NCI-H1930 (cell line): Measurements from ENCODE around the gene TDRD7.

ENCODE experiments used
- DNase-seq, 2 experiments: peaks; one replicate each; lab custom pipeline; 2025; lab: John Stamatoyannopoulos, UW

The TDRD7 gene

GRCh38 chr9:97505845-97506244 is 93.9 kb downstream of the TDRD7 start:
- no peak for DNase-seq

DNA sequence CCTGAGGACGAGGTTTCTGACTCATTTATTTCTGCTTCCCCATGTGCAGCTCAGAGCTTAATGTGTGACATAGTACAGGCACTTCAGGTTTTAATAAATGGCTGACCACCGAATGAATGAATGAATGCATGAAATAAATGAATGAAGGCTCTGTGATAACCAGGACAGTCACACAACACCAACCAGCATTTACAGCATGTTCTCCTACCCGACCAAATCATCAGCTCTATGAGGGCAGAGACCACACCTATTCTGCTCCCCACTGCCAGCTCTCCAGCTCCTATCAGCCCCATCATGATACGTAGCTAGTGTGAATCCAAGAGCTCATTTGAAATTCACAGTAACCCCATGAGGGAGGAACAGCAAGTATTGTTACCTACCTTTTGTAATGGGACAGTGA is 94.4 kb downstream of the TDRD7 start:
- no peak for DNase-seq

- DNase-seq: no peak
Observed at GRCh38 chr9:97506787-97507186, 94.9 kb downstream of the TDRD7 start.

DNA sequence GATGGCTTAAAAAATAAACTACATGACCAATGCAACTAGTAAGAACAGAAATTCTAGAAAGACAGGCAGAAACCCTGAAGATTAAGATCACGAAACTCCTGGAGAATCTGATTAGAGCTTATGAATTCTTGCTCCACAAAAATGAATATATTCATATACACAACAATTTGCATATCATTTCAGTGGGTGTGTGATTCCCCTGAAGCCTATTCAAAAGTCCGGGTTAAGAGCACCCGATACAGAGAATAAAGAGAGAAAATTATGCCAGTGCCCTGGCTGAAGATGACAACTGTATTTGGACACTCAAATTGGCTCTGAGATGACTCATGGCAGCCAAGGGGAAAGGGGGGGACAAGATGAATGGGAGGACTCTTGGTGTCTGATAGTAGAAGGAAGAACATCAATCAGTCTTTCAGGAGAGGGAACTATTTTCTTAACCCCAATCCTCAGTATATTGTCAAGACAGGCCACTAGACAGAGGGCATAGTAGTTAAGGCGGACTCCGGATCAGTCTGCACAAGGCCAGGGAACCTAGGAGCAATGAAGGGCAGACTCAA is 95.6 kb downstream of the TDRD7 start:
- DNase-seq: no peak

GRCh38 chr9:97508852-97509251 is 97.0 kb downstream of the TDRD7 start:
- DNase-seq: no peak

DNA sequence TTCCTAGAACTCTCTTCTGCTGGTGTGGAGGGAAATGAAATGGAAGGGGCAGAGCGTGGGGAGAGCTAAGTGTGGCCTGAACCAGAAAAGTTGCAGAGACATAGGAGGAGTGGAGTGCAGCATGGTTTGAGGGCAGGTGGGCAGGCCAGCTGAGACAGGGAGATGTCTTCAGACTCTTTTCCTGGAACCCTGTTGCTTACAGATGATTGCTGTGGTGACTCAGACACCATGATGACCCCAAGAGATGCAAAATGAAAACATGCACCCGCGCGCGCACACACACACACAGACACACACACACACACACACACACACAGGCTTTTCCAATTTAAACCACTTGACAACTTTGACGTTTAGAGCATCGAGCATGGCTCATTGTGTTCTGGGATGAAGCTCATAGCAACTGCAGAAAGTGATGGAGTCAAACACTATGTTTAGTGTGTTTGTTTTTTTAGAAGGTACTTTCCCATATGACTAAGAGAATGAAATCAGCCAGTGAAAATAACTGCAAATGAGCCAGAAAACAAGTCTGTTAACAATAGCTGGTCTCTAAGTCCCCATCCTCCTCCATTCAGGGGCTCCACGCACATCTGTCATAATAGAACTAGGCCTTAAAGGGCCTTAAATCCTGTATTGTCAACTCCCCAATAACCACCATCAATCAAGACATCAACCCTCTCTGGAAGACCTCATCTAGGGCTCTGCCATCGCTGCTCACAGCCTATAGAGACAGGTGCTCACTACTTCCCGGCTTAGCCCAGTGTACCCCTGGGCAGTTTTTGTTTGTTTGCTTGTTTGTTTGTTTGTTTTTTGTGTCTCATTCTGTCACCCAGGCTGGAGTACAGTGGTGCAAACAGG is 99.1 kb downstream of the TDRD7 start:
- no peak for DNase-seq

- no peak for DNase-seq
Observed at GRCh38 chr9:97511655-97512427, 99.9 kb downstream of the TDRD7 start.

GRCh38 chr9:97512966-97513560 is 101.2 kb downstream of the TDRD7 start:
- no peak for DNase-seq

DNA sequence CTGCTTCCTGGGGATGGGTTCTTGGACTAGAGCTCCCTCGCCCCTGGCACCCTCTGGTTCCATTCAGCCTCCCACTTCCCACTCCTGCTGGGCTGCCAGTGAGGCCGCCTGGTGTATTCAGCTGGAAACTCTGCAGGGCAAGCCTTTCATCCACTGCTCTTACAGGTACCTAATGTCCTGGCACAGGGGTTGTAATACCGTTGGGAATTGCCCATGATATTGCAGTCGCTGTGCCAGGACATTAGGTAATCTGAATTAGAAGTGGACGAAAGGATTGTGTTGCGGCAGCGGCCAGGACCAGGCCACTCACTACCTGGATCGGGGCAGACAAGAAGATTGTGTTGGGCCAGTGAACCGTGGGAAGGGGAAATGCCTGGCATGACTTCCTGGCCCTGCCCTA is 102.6 kb downstream of the TDRD7 start:
- DNase-seq: no peak

GRCh38 chr9:97515662-97516061 is 103.8 kb downstream of the TDRD7 start:
- no peak for DNase-seq

- no peak for DNase-seq
Observed at GRCh38 chr9:97516111-97516510, 104.2 kb downstream of the TDRD7 start.

DNA sequence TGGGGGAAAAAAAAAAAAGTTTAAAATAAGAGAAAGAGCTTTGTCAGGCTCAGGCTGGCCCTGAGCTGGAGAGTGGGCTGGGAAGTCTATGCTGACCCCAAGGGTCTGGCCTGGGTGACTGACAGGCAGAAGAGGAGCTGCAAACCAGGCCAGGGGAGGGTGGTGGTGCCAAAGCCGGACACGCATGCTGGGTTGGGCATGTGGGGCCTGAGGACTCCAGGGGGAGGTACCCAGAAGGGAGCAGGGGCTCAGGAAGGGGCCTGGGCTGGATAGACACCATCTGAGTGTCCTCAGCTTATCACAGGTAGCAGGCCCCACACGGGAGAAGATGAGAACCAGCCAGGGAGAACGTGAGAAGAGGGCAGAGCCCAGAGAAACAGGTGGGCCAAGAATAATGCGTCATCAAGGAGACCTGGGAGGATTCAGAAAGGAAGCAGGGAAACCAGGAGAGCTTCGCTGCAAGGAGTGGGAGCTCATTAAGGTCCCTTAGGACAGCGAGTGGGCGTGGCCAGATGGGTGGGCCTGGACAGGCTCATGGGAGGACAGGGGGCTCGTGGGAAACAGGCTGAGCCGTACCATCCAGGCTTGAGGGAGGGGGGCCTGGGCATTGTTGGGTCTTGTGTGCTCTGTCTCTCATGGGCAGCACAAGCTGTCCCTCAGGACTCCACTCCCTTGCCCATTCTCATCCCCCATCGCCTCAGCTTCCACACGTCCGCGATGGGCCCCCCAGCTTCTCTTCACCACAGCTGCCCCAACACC is 105.6 kb downstream of the TDRD7 start:
- no peak for DNase-seq

- DNase-seq: no peak
Observed at GRCh38 chr9:97518166-97518908, 106.4 kb downstream of the TDRD7 start.

DNA sequence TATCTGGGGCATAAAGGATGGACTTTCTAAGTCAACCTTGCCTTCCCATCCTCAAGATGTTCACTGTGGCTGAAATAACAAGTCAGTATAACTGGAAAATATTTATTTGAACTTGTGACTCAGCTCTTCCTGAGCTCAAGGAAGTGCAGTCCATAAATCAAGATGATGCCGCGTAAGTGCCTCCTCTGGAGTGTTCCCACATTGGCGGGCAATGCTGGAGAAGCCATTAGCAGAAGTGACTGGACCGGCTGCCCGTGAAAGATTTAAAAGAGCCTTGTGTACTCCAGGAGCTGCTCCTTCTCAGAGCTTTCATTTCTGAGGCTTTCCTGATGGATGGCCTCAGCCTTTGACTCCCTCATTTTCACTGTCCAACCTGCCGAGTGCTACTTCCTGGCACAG is 107.0 kb downstream of the TDRD7 start:
- no peak for DNase-seq

DNA sequence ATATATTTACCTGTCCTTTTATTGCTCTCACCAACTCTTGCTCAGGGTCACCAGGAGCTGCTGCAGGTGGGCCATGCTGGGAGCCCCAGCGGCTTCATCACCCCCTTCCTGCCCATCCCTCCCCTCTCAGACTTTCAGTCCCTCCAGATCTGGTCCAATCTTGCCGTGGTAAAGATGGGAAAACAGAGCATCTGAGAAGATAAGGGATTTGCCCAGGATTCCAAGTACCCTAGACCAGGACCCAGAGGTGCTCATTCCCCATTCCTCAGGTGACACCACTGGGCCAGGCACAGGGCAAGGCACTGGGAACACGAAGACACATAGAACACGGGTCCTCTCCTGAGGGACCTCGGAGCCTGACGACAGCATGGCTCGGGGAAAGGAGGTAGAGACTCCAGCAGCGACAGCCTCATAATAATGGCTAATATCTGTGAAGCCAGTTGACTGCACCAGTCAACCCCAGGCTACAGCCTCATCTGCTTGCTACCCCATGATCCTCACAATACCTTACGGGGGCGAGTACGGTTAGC is 107.6 kb downstream of the TDRD7 start:
- DNase-seq: no peak

DNA sequence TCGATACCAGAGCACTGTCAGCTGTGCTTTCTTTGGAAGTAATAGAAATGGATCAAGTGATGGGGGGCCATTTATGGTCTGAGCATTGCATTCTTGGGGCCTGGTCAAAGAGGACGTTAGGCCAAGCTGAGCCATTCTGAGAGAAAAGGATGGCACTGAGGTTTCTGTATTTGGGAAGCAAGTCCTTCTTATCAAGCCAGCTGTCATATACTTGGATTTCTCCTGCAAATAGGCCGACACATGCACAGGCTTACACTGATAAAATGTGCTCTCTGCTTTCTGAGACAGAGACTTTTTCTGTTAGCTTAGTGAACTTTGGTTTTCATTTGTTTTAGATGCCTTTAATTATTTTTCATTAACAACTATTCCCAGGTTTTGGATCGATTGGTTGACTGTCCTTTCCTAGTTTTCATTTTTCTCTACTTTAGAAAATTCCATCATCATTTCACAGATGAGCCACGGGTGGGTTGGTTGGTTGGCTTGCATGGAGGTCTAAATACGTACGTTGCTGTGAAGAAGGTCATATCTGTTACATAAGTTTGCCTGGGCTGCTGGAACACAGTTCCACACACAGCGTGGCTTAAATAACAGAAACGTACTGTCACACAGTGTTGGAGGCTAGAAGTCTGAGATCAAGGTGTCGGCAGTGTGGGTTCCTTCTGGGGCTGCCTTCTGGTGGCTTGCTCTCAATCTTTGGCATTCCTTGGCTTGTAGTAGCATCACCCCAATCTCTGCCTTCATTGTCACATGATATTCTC is 109.9 kb downstream of the TDRD7 start:
- no peak for DNase-seq

DNA sequence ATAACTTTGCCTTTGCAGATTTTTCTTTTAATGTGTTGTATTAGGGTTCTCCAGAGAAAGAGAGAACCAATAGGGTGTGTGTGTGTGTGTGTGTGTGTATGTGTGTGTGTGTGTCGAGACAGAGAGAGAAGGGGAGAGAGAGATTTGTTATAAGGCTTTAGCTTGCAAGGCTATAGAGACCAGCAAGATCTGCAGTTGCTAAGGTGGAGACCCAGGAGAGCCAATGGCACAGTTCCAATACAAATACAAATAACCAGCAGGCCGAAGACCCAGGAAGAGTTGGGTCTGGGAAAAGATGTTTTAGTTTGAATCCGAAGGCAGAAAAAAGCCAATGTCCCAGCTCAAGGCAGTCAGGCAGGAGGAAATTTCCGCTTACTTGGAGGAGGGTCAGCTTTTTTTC is 112.5 kb downstream of the TDRD7 start:
- no peak for DNase-seq

DNA sequence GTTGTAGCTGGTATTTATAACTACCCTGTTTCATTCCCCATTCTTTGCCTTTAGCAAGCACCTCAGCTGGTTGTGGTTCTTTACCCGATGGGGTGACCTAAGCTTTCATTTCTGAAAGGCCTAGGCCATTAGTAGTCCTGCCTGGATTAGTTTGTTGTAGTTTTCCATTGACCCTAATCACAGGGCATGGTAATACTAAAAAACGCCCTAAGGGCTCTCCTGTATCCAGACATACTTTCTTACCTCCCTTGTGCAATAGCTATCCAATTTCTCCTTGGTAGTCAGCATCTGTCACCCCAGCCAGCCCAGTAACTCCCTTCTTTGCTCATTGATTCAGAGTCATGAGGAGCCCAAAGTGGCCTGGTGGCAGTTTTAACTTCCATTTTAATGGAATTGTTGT is 113.6 kb downstream of the TDRD7 start:
- no peak for DNase-seq

- no peak for DNase-seq
Observed at GRCh38 chr9:97526895-97527575, 115.1 kb downstream of the TDRD7 start.
